ENCODE measurements around the gene FAM53B.

The FAM53B gene

GRCh38 chr10:124624895-124625294, 119.3 kb downstream of the FAM53B start:
- Histone ChIP-seq H3K27me3 (ENCODE audit: control insufficient read depth in 1 of 2, insufficient read depth in 2 of 2, low read length in 2 of 2) (no peaks in the 10 kb centered on the region), H3K9ac (ENCODE audit: low read depth in 1 of 2, low read length in 2 of 2) (no peak overlapping the region), H3K4me1 (ENCODE audit: control insufficient read depth in 1 of 2, insufficient read depth in 2 of 2, low read length in 2 of 2) (peaks cover 26 to 43% of the 10 kb centered on the region in 2 donors), H3K27ac (ENCODE audit: low read depth, low read length) (no peak overlapping the region), H3K36me3 (ENCODE audit: control insufficient read depth in 1 of 2, insufficient read depth in 2 of 2, low read length in 2 of 2) (peaks cover 10 to 44% of the 10 kb centered on the region in 2 donors), H3K4me3 (ENCODE audit: low read depth in 1 of 2, low read length in 2 of 2) (no peak overlapping the region), H3K9me3 (ENCODE audit: control insufficient read depth in 1 of 2, low read length in 2 of 2) (no peaks in the 10 kb centered on the region)

- Histone ChIP-seq H3K4me3 (ENCODE audit: low read depth in 1 of 2, low read length in 2 of 2) (no peak overlapping the region), H3K27ac (ENCODE audit: low read depth, low read length) (no peak overlapping the region), H3K9me3 (ENCODE audit: control insufficient read depth in 1 of 2, low read length in 2 of 2) (no peaks in the 10 kb centered on the region), H3K36me3 (ENCODE audit: control insufficient read depth in 1 of 2, insufficient read depth in 2 of 2, low read length in 2 of 2) (peaks cover 10 to 44% of the 10 kb centered on the region in 2 donors), H3K9ac (ENCODE audit: low read depth in 1 of 2, low read length in 2 of 2) (no peak overlapping the region), H3K4me1 (ENCODE audit: control insufficient read depth in 1 of 2, insufficient read depth in 2 of 2, low read length in 2 of 2) (peaks cover 26 to 43% of the 10 kb centered on the region in 2 donors), H3K27me3 (ENCODE audit: control insufficient read depth in 1 of 2, insufficient read depth in 2 of 2, low read length in 2 of 2) (no peaks in the 10 kb centered on the region)
These were observed 119.7 kb downstream of the FAM53B start for GRCh38 chr10:124624466-124624865.

DNA sequence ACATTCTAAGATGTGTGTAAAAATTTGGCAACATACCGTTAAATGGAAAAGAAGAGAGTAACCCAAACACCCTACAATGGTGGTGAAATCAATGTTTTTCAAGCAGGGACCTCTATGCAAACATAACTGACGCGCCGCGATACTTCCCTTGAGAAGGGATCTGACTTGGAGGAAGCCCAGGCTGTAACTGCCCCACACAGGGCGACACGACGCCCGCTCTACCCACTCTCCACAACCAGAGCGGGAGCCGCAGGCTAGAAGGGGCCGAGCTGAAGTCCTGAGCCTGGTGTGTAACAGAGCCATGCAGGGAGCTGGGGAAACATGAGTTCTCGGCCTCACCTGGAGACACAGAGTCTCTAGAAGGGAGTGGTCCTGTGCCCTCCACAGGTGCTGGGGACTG, 120.2 kb downstream of the FAM53B start:
- no peaks in the 10 kb centered on the region for H3K9me3 ChIP-seq (ENCODE audit: control insufficient read depth in 1 of 2, low read length in 2 of 2)
- no peak overlapping the region for H3K27ac ChIP-seq (ENCODE audit: low read depth, low read length)
- H3K4me1 ChIP-seq (ENCODE audit: control insufficient read depth in 1 of 2, insufficient read depth in 2 of 2, low read length in 2 of 2) = peaks cover 26 to 39% of the 10 kb centered on the region in 2 donors
- peaks cover 10 to 46% of the 10 kb centered on the region in 2 donors for H3K36me3 ChIP-seq (ENCODE audit: control insufficient read depth in 1 of 2, insufficient read depth in 2 of 2, low read length in 2 of 2)
- H3K27me3 ChIP-seq (ENCODE audit: control insufficient read depth in 1 of 2, insufficient read depth in 2 of 2, low read length in 2 of 2) = no peaks in the 10 kb centered on the region
- H3K4me3 ChIP-seq (ENCODE audit: low read depth in 1 of 2, low read length in 2 of 2) = no peak overlapping the region
- no peak overlapping the region for H3K9ac ChIP-seq (ENCODE audit: low read depth in 1 of 2, low read length in 2 of 2)

DNA sequence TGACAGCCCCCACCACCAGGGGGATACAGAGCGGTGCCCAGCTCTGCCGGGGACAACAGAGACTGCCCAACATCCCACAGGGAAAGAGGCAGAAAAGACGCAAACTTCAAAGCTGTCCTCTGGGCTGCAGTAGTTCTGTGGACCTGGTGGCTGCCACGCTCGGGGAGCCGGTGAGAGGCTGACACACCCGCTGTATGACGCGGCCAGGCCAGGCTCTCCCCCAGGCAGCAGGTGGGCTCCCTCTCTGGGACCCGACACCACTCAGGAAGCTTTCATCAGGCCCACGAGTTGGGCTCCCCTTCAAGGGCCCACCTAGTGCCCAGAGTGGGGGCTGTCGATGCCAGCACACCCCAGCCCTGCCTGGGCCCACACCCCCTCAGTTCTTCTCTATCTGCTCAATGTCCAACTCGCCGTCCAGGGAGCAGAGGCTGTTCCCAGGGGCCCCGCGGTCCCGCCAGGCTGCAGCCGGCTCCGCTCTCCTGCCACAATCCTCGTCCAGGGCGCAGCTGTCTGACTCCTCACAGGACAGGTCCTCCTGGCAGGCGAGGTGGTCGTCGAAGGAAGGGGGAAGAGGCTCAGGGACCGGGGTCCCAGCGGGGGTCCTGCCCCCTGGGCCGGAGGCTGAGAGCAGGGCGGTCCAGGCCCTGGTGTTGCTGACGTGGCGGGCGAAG, 121.2 kb downstream of the FAM53B start:
- Histone ChIP-seq H3K9ac (ENCODE audit: low read depth in 1 of 2, low read length in 2 of 2) (no peak overlapping the region), H3K4me3 (ENCODE audit: low read depth in 1 of 2, low read length in 2 of 2) (no peak overlapping the region), H3K4me1 (ENCODE audit: control insufficient read depth in 1 of 2, insufficient read depth in 2 of 2, low read length in 2 of 2) (peaks cover 17 to 29% of the 10 kb centered on the region in 2 donors), H3K9me3 (ENCODE audit: control insufficient read depth in 1 of 2, low read length in 2 of 2) (no peaks in the 10 kb centered on the region), H3K27ac (ENCODE audit: low read depth, low read length) (no peak overlapping the region), H3K27me3 (ENCODE audit: control insufficient read depth in 1 of 2, insufficient read depth in 2 of 2, low read length in 2 of 2) (no peaks in the 10 kb centered on the region), H3K36me3 (ENCODE audit: control insufficient read depth in 1 of 2, insufficient read depth in 2 of 2, low read length in 2 of 2) (peaks cover 10 to 55% of the 10 kb centered on the region in 2 donors)

- Histone ChIP-seq H3K9ac (ENCODE audit: low read depth in 1 of 2, low read length in 2 of 2) (no peak overlapping the region), H3K4me3 (ENCODE audit: low read depth in 1 of 2, low read length in 2 of 2) (no peak overlapping the region), H3K36me3 (ENCODE audit: control insufficient read depth in 1 of 2, insufficient read depth in 2 of 2, low read length in 2 of 2) (peaks cover 10 to 59% of the 10 kb centered on the region in 2 donors), H3K27ac (ENCODE audit: low read depth, low read length) (no peak overlapping the region), H3K4me1 (ENCODE audit: control insufficient read depth in 1 of 2, insufficient read depth in 2 of 2, low read length in 2 of 2) (peaks cover 9 to 21% of the 10 kb centered on the region in 2 donors), H3K9me3 (ENCODE audit: control insufficient read depth in 1 of 2, low read length in 2 of 2) (no peaks in the 10 kb centered on the region), H3K27me3 (ENCODE audit: control insufficient read depth in 1 of 2, insufficient read depth in 2 of 2, low read length in 2 of 2) (no peaks in the 10 kb centered on the region)
These were observed 122.0 kb downstream of the FAM53B start for GRCh38 chr10:124622158-124622557.

GRCh38 chr10:124621637-124622036, 122.5 kb downstream of the FAM53B start:
- H3K27ac ChIP-seq (ENCODE audit: low read depth, low read length) = no peak overlapping the region
- peaks cover 4 to 16% of the 10 kb centered on the region in 2 donors for H3K4me1 ChIP-seq (ENCODE audit: control insufficient read depth in 1 of 2, insufficient read depth in 2 of 2, low read length in 2 of 2)
- H3K27me3 ChIP-seq (ENCODE audit: control insufficient read depth in 1 of 2, insufficient read depth in 2 of 2, low read length in 2 of 2) = no peaks in the 10 kb centered on the region
- peaks cover 10 to 63% of the 10 kb centered on the region in 2 donors for H3K36me3 ChIP-seq (ENCODE audit: control insufficient read depth in 1 of 2, insufficient read depth in 2 of 2, low read length in 2 of 2)
- H3K9me3 ChIP-seq (ENCODE audit: control insufficient read depth in 1 of 2, low read length in 2 of 2) = no peaks in the 10 kb centered on the region
- no peak overlapping the region for H3K4me3 ChIP-seq (ENCODE audit: low read depth in 1 of 2, low read length in 2 of 2)
- no peak overlapping the region for H3K9ac ChIP-seq (ENCODE audit: low read depth in 1 of 2, low read length in 2 of 2)

- peaks cover 10 to 55% of the 10 kb centered on the region in 2 donors for H3K36me3 ChIP-seq (ENCODE audit: control insufficient read depth in 1 of 2, insufficient read depth in 2 of 2, low read length in 2 of 2)
These were observed 124.2 kb downstream of the FAM53B start for GRCh38 chr10:124619802-124620490.

DNA sequence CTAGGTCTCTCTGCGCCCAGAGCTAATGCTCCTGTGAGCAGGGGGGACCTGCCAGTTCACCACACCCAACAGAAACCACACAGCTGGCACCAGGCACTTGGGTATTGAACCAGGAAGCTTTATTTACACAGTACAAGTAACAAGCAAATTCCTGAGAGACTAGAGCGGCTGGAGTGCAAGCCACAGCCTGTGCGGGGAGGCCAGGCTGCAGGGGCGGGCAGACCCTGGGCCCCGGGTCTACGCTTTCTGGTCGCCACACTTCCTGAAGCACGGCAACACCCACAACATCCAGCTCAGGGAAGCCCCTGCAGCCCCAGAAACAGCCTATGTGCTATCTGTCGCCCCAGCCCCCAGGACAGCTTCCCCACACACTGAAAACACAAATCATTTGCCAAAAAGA, 125.0 kb downstream of the FAM53B start:
- no peak overlapping the region for H3K9ac ChIP-seq (ENCODE audit: low read depth in 1 of 2, low read length in 2 of 2)
- no peak overlapping the region for H3K27ac ChIP-seq (ENCODE audit: low read depth, low read length)
- no peaks in the 10 kb centered on the region for H3K9me3 ChIP-seq (ENCODE audit: control insufficient read depth in 1 of 2, low read length in 2 of 2)
- no peaks in the 10 kb centered on the region for H3K27me3 ChIP-seq (ENCODE audit: control insufficient read depth in 1 of 2, insufficient read depth in 2 of 2, low read length in 2 of 2)
- H3K4me1 ChIP-seq (ENCODE audit: control insufficient read depth in 1 of 2, insufficient read depth in 2 of 2, low read length in 2 of 2) = peaks cover 0 to 5% of the 10 kb centered on the region in 2 donors
- peaks cover 10 to 51% of the 10 kb centered on the region in 2 donors for H3K36me3 ChIP-seq (ENCODE audit: control insufficient read depth in 1 of 2, insufficient read depth in 2 of 2, low read length in 2 of 2)
- H3K4me3 ChIP-seq (ENCODE audit: low read depth in 1 of 2, low read length in 2 of 2) = no peak overlapping the region

More at GRCh38 chr10:124619802-124620490, 124.2 kb downstream of the FAM53B start:
- H3K4me1 ChIP-seq (ENCODE audit: control insufficient read depth in 1 of 2, insufficient read depth in 2 of 2, low read length in 2 of 2) = peaks cover 0 to 5% of the 10 kb centered on the region in 2 donors
- H3K9ac ChIP-seq (ENCODE audit: low read depth in 1 of 2, low read length in 2 of 2) = no peak overlapping the region
- no peak overlapping the region for H3K27ac ChIP-seq (ENCODE audit: low read depth, low read length)
- no peaks in the 10 kb centered on the region for H3K27me3 ChIP-seq (ENCODE audit: control insufficient read depth in 1 of 2, insufficient read depth in 2 of 2, low read length in 2 of 2)
- H3K4me3 ChIP-seq (ENCODE audit: low read depth in 1 of 2, low read length in 2 of 2) = no peak overlapping the region
- H3K9me3 ChIP-seq (ENCODE audit: control insufficient read depth in 1 of 2, low read length in 2 of 2) = no peaks in the 10 kb centered on the region

DNA sequence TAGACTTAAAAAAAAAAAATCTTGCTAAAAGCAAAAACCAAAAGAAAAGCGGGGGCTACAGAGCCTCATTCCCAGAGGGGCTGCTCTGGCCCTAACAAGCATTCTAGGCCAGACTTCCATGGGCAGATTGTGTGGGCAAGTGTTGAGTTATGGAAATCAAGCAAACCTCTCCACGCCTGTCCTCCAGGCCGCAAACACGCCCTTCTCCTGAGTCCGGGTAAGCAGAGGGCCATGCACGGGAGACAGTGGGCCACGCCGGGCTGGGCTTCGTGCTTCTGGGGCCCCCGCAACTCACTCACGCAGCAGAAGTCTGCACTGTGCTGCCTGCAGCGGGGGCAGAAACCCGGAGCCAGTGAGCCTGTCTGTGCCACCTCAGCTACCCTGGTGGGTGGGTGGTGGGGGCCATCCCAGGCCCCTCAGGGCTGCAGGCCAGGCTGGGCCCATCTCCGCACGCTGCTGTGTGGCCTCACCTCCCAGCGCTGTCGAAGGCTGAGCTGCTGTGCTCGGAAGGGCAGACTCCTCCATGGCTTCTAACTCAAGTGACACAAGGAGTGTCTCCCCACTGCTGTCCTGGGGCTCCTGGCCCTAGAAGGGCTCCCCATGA, 125.6 kb downstream of the FAM53B start:
- Histone ChIP-seq H3K27ac (ENCODE audit: low read depth, low read length) (no peak overlapping the region), H3K27me3 (ENCODE audit: control insufficient read depth in 1 of 2, insufficient read depth in 2 of 2, low read length in 2 of 2) (no peaks in the 10 kb centered on the region), H3K4me1 (ENCODE audit: control insufficient read depth in 1 of 2, insufficient read depth in 2 of 2, low read length in 2 of 2) (peaks cover 0 to 5% of the 10 kb centered on the region in 2 donors), H3K36me3 (ENCODE audit: control insufficient read depth in 1 of 2, insufficient read depth in 2 of 2, low read length in 2 of 2) (peaks cover 10 to 50% of the 10 kb centered on the region in 2 donors), H3K4me3 (ENCODE audit: low read depth in 1 of 2, low read length in 2 of 2) (no peak overlapping the region), H3K9ac (ENCODE audit: low read depth in 1 of 2, low read length in 2 of 2) (no peak overlapping the region), H3K9me3 (ENCODE audit: control insufficient read depth in 1 of 2, low read length in 2 of 2) (no peaks in the 10 kb centered on the region)

GRCh38 chr10:124616836-124617130, 127.4 kb downstream of the FAM53B start:
- Histone ChIP-seq H3K27me3 (ENCODE audit: control insufficient read depth in 1 of 2, insufficient read depth in 2 of 2, low read length in 2 of 2) (no peaks in the 10 kb centered on the region), H3K4me1 (ENCODE audit: control insufficient read depth in 1 of 2, insufficient read depth in 2 of 2, low read length in 2 of 2) (peaks cover 0 to 5% of the 10 kb centered on the region in 2 donors), H3K9me3 (ENCODE audit: control insufficient read depth in 1 of 2, low read length in 2 of 2) (no peaks in the 10 kb centered on the region), H3K9ac (ENCODE audit: low read depth in 1 of 2, low read length in 2 of 2) (no peak overlapping the region), H3K4me3 (ENCODE audit: low read depth in 1 of 2, low read length in 2 of 2) (no peak overlapping the region), H3K27ac (ENCODE audit: low read depth, low read length) (no peak overlapping the region), H3K36me3 (ENCODE audit: control insufficient read depth in 1 of 2, insufficient read depth in 2 of 2, low read length in 2 of 2) (peaks cover 2 to 33% of the 10 kb centered on the region in 2 donors)
